ENCODE measurements around the gene NFIX. TPM values are rescaled to one million over a fixed set of nuclear protein-coding genes. Genes with fewer than 3 reads are reported as not detected.
"Not testable (repeated sequence)": the region's sequence is repeated elsewhere in the genome, so short reads cannot be mapped to it uniquely, and the experiment has no call there.

NFIX gene
- polyA plus RNA-seq (ENCODE audit: insufficient read length in 3 of 3) = 10 to 100 TPM; 13.3 to 15.0 (median 14.2) TPM

DNA sequence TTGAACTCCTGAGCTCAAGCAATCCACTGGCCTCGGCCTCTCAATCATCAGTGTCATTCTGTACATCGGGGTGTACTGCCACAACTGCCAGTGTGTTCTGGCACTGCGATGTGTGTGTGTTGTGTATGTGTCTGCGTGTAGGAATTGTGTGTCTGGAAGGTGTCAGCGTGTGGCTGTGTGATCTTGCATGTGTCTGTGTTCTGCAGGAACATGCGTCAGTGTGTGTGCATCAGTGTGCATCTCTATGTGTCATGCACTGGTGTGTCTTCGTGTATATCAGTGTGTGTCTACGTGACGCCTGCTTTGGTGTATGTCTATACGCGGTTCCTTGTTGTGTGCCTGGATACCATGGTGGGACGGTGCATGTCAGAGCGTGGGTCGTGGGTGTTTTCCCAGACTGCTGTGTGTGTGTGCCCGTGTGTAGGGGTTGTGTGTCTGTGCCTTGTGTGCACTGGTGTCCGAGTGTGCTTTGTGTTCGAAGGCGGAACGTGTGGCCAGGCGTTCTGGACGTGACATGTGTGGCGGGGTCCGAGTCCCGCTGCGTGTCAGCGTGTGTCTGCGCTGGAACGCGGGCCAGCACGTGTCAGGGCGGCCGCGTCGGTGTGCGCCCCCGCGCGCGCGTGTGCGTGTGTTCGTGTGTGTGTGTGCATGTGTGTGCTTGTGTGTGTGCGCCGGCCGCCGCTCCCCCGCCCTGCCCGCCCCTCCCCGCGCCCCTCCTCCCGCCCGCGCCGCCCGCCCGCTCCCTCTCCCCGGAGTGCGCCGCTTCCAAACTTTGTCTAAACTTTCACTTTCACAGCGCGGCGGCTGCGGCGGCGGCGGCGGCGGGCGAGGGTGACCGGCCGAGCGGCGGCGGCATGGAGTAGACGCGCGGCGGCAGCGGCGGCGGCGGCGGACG lies at the start of gene NFIX:
Gene NFIX (plus strand): TSS at position 775 of the 895 bp plus-strand sequence. CDS start 363 bp downstream, outside the sequence.
- no peak for DNase-seq (ENCODE audit: low read depth in 3 of 3, low spot score in 2 of 3)

DNA sequence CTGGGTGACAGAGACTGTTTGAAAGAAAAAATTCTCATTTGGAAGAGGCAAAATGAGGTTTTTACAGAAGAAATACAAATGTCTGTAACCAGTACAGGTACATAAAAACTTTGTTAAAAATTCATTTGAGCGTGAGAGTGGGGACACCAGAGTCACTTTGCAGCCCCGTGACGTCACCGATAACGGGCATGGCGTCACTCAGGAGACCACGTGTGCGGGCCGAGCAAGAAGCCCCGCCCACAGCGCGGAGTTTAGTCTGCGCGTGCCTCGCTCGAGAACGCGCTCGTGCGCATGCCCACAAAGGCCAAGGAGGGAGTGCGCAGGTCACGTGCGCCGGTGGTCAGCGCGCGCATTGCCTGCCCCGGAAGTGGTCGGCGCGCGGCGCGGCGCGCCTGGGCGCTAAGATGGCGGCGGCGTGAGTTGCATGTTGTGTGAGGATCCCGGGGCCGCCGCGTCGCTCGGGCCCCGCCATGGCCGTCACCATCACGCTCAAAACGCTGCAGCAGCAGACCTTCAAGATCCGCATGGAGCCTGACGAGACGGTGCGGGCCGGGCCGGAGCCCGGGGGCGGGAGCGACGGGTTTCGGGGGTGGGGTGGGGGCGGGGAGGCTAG lies 49.7 kb upstream of the NFIX start, which contains the start of gene RAD23A:
Gene RAD23A (plus strand): TSS at position 384 of the 613 bp plus-strand sequence. CDS start 87 bp downstream, at position 471.
- DNase-seq (ENCODE audit: low read depth in 3 of 3, low spot score in 2 of 3) = peak; percentile 93 to 96 (median 96)

DNA sequence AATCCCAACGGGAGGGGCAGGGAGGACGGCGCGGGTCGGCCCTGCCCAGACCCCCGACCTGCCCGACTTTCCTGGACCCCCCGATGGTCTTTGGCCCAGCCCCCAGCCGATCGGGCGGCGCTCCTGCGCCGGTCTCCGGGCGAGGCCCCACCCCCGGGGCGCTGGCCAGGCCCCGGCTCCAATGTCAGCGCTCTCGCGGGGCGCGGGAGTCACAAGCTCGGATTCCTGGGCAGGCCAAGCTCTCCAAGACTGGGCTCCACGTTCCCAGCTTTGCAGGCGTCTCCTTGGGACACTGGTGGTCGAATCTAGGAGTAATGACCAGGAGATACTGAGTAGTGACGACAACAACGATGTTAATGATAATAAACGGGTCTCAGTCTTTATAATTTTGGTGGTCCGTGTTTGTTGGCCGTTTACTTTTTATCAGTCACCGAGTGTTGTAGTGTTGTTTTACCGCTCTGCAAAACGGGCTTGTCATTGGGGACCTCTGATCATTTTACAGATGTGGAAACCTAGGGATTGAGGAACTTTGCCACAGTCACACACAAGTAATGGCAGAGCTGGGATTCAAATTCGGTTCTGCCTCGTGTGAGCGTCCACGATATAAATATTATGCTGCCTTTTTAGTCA lies 49.1 kb upstream of the NFIX start:
- no peak for DNase-seq (ENCODE audit: low read depth in 3 of 3, low spot score in 2 of 3)

DNA sequence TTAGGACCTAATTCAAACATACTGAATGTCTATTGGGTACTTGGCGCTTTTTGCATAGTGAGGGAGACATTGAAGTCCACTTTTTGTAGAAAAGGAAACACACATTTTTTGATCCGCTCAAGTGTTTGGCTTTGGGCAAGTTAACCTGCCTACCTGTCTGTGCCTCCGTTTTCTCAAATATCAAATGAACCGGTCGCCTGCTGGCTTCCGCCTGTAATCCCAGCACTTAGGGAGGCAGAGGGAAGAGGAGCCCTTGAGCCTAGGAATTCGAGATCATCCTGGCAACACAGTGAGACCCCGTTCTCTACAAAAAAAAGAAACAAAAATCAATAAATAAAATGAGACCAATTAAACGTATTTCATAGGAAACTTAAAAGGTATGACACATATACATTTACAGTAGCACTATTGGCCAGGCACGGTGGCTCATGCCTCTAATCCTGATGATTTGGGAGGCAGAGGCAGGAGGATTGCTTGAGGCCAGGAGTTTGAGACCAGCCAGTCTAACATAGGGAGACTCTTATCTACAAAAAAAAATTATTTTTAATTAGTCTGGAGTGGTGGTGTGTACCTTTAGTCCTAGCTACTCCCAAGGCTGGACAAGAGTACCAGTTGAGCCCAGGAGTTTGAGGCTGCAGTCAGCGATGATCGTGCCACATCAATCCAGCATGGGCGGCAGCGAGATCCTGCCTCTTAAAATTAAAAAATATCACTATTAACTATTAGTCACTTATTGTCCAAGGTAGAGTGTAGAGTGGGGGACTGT lies 48.4 kb upstream of the NFIX start:
- no peak for DNase-seq (ENCODE audit: low read depth in 3 of 3, low spot score in 2 of 3)

DNA sequence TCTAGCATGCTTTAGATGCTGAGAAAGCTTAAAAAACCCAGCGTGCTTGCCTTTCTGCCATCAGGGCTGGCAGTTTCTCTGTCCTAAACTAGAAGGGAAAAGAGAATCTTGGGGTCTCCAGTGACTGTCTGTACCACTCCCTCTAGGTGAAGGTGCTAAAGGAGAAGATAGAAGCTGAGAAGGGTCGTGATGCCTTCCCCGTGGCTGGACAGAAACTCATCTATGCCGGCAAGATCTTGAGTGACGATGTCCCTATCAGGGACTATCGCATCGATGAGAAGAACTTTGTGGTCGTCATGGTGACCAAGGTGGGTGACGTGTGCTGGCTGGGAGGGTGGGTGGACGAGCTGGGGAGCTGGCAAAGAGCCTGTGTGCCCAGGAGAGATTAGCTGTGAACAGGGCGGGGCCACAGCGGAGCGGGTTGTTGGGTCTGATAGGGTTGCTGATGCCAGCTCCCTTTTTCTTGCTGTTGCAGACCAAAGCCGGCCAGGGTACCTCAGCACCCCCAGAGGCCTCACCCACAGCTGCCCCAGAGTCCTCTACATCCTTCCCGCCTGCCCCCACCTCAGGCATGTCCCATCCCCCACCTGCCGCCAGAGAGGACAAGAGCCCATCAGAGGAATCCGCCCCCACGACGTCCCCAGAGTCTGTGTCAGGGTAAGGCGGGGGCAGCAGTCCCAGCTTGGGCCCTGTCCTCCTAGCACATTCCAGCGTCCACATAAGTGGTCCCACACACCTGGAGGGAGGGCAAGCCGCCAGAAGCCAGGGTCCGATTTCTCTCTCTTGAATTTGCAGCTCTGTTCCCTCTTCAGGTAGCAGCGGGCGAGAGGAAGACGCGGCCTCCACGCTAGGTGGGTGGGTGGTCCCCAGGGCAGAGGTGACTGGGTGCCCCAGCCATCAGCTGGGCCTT lies 47.3 kb upstream of the NFIX start:
- DNase-seq (ENCODE audit: low read depth in 3 of 3, low spot score in 2 of 3) = no peak

DNA sequence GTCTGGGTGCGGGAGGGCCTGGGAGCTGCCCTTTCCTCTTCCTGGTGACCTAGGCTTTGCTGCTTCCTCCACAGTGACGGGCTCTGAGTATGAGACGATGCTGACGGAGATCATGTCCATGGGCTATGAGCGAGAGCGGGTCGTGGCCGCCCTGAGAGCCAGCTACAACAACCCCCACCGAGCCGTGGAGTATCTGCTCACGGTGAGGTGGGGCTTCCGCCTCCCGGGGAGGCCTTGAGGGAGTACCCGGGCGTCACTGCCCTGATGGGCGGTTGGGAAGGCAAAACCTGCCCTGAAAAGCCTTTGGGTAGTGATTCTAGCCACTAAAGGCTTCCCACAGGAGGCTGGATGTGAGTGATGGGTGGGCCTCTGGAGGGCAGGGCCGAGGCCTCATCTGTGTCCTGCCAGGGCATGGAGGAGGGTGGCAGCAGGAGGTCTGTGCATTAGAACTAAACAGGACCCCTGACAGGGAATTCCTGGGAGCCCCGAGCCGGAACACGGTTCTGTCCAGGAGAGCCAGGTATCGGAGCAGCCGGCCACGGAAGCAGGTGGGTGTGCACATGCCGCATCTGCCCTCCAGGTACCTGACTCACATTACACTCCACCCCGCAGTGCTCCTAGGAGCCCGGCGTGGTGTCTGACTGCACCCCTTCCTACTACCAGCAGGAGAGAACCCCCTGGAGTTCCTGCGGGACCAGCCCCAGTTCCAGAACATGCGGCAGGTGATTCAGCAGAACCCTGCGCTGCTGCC lies 46.5 kb upstream of the NFIX start:
- DNase-seq (ENCODE audit: low read depth in 3 of 3, low spot score in 2 of 3) = no peak

DNA sequence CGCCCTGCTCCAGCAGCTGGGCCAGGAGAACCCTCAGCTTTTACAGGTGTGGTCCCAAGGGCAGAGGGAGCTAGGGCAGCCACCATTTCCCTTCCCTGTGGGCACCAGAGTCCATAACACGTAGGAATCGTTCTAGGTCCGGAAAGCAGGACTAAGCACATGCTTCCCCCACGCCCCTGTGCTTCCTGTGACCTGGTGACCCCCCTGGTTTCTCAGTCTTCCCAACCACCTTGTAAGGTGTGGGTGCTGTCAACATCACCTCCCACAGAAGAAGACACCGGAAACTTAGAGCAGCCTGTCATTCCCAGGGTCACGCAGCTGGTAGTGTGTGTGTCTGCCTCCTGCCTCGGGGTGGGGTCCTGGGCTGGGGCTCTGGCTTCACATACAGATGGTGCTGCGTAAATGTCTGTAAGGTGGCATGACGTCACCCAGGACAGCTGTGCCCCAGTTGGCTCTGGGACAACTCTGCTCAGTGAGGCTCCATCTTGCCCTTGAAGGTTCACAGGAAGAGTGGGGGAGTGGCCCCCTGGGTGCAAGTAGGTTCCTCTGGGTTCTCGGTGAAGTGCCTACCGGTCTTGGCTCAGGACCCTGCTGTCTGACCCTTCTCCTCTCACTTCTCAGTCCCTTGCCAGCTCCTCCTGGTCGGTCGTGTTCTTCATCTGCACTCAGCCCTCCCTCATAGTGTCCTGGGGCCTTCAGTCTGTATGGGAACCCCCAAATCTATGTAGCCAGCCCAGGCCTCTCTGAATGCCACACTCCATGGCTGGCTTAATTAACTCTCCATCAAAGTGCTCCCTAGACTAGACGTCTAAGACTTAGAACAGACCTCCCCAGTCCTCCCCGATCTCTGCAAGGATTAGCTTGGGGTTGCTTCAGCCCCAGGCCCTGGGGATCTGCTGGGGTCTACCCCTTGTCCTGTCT lies 45.7 kb upstream of the NFIX start:
- DNase-seq (ENCODE audit: low read depth in 3 of 3, low spot score in 2 of 3) = no peak

DNA sequence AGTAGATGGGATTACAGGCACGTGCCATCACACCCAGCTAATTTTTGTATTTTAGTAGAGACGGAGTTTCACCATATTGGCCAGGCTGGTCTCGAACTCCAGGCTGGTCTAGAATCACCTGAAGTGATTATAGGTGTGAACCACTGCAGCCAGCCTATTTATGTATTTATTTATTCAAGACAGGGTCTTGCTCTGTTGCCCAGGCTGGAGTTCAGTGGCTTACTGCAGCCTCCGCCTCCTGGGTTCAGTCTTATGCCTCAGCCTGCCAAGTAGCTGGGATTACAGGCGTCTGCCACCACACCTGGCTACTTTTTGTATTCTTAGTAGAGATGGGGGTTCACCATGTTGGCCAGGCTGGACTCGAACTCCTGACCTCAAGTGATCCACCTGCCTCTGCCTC lies 43.2 kb upstream of the NFIX start:
- DNase-seq (ENCODE audit: low read depth in 3 of 3, low spot score in 2 of 3) = not testable (repeated sequence)

DNA sequence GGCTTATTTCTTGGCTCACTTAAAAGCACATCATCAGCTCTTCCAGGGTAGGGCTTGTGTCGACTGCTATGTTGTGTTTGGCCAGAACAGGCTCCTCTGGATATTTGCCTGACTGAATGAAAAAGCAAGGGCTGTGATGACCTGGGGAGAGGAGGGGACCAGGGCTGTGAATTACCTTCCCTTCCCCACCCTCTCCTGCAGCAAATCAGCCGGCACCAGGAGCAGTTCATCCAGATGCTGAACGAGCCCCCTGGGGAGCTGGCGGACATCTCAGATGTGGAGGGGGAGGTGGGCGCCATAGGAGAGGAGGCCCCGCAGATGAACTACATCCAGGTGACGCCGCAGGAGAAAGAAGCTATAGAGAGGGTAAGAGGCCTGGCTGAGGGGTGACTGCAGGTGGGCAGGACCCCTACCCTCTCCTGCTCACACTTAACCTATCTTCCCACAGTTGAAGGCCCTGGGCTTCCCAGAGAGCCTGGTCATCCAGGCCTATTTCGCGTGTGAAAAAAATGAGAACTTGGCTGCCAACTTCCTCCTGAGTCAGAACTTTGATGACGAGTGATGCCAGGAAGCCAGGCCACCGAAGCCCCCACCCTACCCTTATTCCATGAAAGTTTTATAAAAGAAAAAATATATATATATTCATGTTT lies 42.7 kb upstream of the NFIX start:
- DNase-seq (ENCODE audit: low read depth in 3 of 3, low spot score in 2 of 3) = no peak

DNA sequence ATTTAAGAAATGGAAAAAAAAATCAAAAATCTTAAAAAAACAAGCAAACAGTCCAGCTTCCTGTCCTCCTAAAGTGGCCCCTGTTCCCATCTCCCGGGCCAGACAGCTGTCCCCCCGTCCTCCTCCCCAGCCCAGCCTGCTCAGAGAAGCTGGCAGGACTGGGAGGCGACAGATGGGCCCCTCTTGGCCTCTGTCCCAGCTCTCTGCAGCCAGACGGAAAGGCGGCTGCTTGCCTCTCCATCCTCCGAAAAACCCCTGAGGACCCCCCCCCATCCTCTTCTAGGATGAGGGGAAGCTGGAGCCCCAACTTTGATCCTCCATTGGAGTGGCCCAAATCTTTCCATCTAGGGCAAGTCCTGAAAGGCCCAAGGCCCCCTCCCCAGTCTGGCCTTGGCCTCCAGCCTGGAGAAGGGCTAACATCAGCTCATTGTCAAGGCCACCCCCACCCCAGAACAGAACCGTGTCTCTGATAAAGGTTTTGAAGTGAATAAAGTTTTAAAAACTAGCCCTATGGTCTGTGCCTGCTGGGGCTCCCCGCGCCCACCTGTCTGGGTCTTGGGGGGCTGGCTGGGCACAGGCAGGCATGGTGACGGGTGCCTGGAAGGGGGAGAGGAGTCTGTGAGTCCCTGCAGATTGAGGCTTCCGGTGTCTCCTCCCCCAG lies 42.0 kb upstream of the NFIX start:
- no peak for DNase-seq (ENCODE audit: low read depth in 3 of 3, low spot score in 2 of 3)

DNA sequence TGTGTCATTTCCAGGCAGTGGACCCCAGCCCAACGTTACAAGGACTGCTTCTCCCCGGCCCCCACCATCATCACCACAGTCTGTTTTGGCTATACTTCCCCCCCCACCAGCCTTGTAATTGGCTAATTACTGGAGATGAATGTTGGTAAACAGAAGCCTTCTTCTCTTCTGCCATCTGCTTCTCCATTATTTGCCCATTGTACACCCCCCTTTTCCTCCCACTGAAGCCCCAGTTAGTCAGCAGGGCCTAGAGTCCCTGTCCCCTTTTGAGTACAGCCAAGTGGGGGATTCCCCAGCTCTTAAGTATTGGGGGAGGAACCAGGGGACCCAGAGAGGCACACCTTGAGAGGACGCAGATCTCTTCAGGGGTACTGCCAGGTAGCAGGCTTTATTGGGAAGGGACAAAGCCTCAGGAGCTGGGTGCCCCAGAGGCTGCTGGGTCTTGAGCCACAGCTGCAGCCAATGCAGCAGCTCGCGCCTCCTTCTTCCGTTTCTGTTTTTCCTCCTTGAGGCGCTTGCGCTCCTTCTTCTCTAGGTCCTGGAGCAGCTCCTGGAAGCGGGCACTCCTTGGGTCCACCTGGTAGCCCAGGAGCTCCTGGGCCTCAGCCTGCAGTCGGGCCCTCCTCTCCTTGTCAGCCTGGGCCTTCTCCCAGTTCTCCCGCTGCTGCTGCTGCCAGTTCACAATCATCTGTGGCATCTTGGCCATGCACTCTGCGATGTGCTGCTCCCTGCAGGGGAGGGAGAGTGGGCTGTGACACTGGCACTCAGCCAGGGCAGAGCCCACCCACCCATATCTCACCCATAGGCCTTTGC lies 41.3 kb upstream of the NFIX start:
- DNase-seq (ENCODE audit: low read depth in 3 of 3, low spot score in 2 of 3) = no peak

DNA sequence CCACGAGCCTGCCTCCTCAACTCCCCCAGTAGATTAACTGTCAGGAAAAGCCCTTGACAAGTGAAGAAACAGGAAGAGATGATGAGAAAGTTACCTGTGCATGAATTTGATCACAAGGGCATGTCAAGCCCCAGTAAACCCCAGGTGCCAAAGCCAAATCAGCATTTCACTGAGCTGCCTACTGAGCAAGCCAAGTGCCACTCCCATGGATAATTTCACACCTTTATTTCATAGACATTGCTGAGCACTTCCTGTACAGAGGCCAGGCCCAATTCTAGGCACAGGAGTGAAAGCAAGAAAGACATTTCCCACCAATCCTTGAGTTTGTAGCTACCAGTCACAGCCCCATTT lies 40.7 kb upstream of the NFIX start:
- DNase-seq (ENCODE audit: low read depth in 3 of 3, low spot score in 2 of 3) = no peak

DNA sequence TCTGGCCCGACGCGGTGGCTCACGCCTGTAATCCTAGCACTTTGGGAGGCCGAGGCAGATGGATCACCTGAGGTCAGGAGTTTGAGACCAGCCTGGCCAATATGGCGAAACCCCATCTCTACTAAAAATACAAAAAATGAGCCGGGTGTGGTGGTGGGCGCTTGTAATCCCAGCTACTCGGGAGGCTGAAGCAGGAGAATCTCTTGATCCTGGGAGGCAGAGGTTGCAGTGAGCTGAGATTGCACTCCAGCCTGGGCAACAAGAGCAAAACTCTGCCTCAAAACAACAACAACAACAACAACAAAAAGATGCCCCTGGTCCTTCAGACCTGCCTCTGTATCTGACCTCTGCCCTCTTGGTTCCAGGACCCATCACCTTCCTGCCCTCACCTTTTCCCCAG lies 39.7 kb upstream of the NFIX start:
- DNase-seq (ENCODE audit: low read depth in 3 of 3, low spot score in 2 of 3) = not testable (repeated sequence)

DNA sequence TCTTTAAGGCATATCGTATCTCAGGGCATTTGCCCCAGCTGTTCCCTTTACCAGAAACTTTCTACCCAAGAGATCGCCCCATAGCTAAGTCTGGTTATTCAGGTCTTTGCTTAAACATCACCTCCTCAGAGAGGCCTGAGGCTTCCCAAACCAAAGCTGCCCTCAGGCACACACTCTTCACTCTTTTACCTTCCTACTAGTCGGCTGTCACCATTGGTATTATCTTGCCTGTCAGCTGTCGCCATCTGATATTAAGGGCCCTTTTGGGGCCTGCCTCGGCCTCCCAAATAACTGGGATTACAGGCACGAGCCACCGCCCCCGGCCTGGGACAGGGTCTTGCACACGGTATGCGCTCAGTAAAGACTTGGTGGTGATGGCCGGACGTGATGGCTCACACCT lies 39.3 kb upstream of the NFIX start:
- DNase-seq (ENCODE audit: low read depth in 3 of 3, low spot score in 2 of 3) = no peak

DNA sequence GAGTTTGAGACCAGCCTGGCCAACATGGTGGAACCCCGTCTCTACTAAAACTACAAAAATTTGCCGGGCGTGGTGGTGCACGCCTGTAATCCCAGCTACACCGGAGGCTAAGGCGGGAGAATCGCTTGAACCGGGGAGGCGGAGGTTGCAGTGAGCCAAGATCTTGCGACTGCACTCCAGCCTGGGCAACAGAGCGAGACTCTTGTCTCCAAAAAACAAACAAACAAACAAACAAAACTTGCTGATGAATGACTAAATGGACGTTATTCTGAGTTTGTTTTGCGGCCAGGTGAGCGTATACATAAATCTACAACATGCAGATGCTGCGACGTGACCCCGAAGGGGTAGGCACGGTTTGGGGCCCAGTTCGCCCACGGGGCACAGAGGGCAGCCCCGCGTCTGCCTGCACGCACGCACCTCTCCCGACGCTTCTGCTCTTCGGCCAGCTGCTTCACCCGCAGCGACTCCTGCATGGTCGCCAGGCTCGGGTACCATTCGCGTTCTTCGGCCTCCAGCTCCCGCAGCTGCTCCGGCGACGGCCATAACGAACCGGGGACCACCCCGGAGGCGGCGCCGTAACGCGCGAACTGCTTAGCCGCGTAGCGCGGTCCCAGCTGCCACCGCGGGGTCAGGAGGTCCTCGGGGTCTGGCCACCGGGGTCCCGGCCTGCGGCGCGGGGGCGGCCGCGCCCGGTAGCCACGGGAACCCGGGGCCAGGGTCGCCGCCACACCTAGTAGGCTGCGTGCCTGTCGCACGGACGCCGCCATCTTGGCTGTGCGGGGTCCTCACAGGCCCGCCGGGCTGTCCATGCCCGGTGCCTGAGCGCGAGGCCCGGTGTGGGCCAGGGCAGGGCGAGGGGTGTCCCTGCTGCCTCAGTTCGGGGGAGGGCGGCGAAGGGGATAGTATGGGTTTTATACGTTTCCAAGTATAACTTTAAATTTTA lies 38.6 kb upstream of the NFIX start, which contains the start of gene GADD45GIP1:
Gene GADD45GIP1 (minus strand): TSS at position 778 of the 943 bp plus-strand sequence. CDS start 11 bp downstream, at position 767.
- no peak for DNase-seq (ENCODE audit: low read depth in 3 of 3, low spot score in 2 of 3)
